ENCODE results near the gene B4GALNT3. TPM values are rescaled to one million over a fixed set of nuclear protein-coding genes. Genes with fewer than 3 reads are reported as not detected.

B4GALNT3 gene
- total and polyA plus RNA-seq, 4 donors, result 1.7 to 36.1 (median 13.0) TPM

- peaks cover 0 to 5% (median 1%) of the 10 kb centered on the region in 5 donors for H3K4me1 ChIP-seq (ENCODE audit: control insufficient read depth in 5 of 5, insufficient read depth in 5 of 5, low read length in 5 of 5)
- H3K27me3 ChIP-seq (ENCODE audit: control insufficient read depth in 3 of 3, insufficient read depth in 3 of 3, low read length in 2 of 3), result no peaks in the 10 kb centered on the region
- DNase-seq (peak in 1 of 3 donors; percentile 6), ATAC-seq (ENCODE audit: insufficient read depth, low FRiP score) (no peak)
- H3K36me3 ChIP-seq (ENCODE audit: control insufficient read depth in 4 of 4, insufficient read depth in 4 of 4, low read length in 4 of 4), result no peaks in the 10 kb centered on the region
- 91% methylated on average over 16 of the region's 16 CpGs for WGBS, 2 donors
- no peaks in the 10 kb centered on the region for H3K9me3 ChIP-seq (ENCODE audit: control insufficient read depth in 4 of 4, insufficient read depth in 3 of 4, low read length in 3 of 4)
- TF ChIP-seq CTCF (IDR thresholded peaks at IDR 0.05; ENCODE audit: control extremely low read depth, extremely low read depth), result no peak
- no peak overlapping the region for H3K9ac ChIP-seq (ENCODE audit: insufficient read depth in 1 of 2, low read length in 2 of 2)
- H3K4me3 ChIP-seq, result no peak overlapping the region
- no peak overlapping the region for H3K27ac ChIP-seq (ENCODE audit: low read depth in 1 of 2, low read length in 1 of 2)
Measured at GRCh38 chr12:586318-587071, 126.8 kb downstream of the B4GALNT3 start.

GRCh38 chr12:587132-588023 lies 127.6 kb downstream of the B4GALNT3 start:
- 87 to 91% methylated on average over 18 of the region's 18 CpGs for WGBS, 2 donors
- no peaks in the 10 kb centered on the region for H3K27me3 ChIP-seq (ENCODE audit: control insufficient read depth in 3 of 3, insufficient read depth in 3 of 3, low read length in 2 of 3)

GRCh38 chr12:588024-588322 lies 128.2 kb downstream of the B4GALNT3 start:
- Histone ChIP-seq H3K9me3 (ENCODE audit: control insufficient read depth in 4 of 4, insufficient read depth in 3 of 4, low read length in 3 of 4) (no peaks in the 10 kb centered on the region), H3K4me3 (no peak overlapping the region), H3K9ac (ENCODE audit: insufficient read depth in 1 of 2, low read length in 2 of 2) (no peak overlapping the region), H3K27me3 (ENCODE audit: control insufficient read depth in 3 of 3, insufficient read depth in 3 of 3, low read length in 2 of 3) (no peaks in the 10 kb centered on the region), H3K4me1 (ENCODE audit: control insufficient read depth in 5 of 5, insufficient read depth in 5 of 5, low read length in 5 of 5) (peaks cover 1 to 8% (median 6%) of the 10 kb centered on the region in 5 donors), H3K27ac (ENCODE audit: low read depth in 1 of 2, low read length in 1 of 2) (no peak overlapping the region), H3K36me3 (ENCODE audit: control insufficient read depth in 4 of 4, insufficient read depth in 4 of 4, low read length in 4 of 4) (no peaks in the 10 kb centered on the region)
- no peak for TF ChIP-seq CTCF (IDR thresholded peaks at IDR 0.05; ENCODE audit: control extremely low read depth, extremely low read depth)
- DNase-seq (no peak), ATAC-seq (ENCODE audit: insufficient read depth, low FRiP score) (no peak)
- WGBS, 2 donors, result 90 to 92% methylated on average over 10 of the region's 10 CpGs

More at GRCh38 chr12:587132-588023, 127.6 kb downstream of the B4GALNT3 start:
- no peaks in the 10 kb centered on the region for H3K36me3 ChIP-seq (ENCODE audit: control insufficient read depth in 4 of 4, insufficient read depth in 4 of 4, low read length in 4 of 4)
- no peak overlapping the region for H3K4me3 ChIP-seq
- no peak overlapping the region for H3K27ac ChIP-seq (ENCODE audit: low read depth in 1 of 2, low read length in 1 of 2)
- TF ChIP-seq CTCF (IDR thresholded peaks at IDR 0.05; ENCODE audit: control extremely low read depth, extremely low read depth), result no peak
- peaks cover 1 to 8% (median 6%) of the 10 kb centered on the region in 5 donors for H3K4me1 ChIP-seq (ENCODE audit: control insufficient read depth in 5 of 5, insufficient read depth in 5 of 5, low read length in 5 of 5)
- DNase-seq (peak in 1 of 3 donors; percentile 4), ATAC-seq (ENCODE audit: insufficient read depth, low FRiP score) (no peak)
- no peaks in the 10 kb centered on the region for H3K9me3 ChIP-seq (ENCODE audit: control insufficient read depth in 4 of 4, insufficient read depth in 3 of 4, low read length in 3 of 4)
- no peak overlapping the region for H3K9ac ChIP-seq (ENCODE audit: insufficient read depth in 1 of 2, low read length in 2 of 2)

All from lung (tissue), 12 donors.